ENCODE results near the gene NUSAP1. TPM values are rescaled to one million over a fixed set of nuclear protein-coding genes. Genes with fewer than 3 reads are reported as not detected.
"Not testable (repeated sequence)": the region's sequence is repeated elsewhere in the genome, so short reads cannot be mapped to it uniquely, and the experiment has no call there.

The NUSAP1 gene
- total and polyA plus RNA-seq, 4 experiments from 2014 or later, result 1.8 to 4.4 (median 3.9) TPM

DNA sequence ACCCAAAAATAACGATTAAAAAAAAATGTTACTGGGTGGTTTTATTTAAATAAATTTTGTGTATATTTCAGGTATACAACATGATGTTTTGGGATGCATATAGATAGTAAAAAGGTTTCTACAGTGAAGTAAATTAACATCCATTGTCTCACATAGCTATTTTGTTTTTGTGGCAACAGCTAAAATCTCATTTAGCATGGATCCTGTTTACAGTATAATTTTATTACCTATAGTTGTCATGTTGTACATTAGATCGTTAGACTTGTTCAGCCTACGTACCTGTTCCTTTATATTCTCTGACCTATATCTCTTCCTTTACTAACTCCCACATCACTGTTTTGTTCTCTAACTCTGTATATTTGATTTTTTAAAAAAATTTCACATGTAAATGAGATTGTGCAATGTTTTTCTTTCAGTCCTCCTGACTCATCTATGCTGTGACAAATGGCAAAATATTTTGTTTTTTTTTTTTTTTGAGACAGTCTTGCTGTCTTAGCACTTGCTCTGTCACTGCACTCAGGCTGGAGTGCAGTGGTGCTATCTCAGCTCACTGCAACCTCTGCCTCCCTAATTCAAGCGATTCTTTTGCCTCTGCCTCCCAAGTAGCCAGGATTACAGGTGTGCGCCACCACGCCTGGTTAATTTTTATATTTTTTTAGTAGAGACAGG lies 45.9 kb upstream of the NUSAP1 start:
- ChIA-PET POLR2A (ENCODE audit: partially characterized antibody) (interaction anchor here (2.4 to 3.1 kb wide), 2 partner anchors 46 to 56 kb away, joined by 10 to 12 read pairs; partner anchors contain the start of genes CHP1, EXD1, NUSAP1 and OIP5), CTCF (ENCODE audit: partially characterized antibody) (interaction anchor here (1.6 kb wide), 1 partner anchor 56 kb away, joined by 6 read pairs; the partner anchor contains the start of genes CHP1 and EXD1)
- Mint-ChIP-seq H3K27me3 (no peaks in the 10 kb centered on the region), H3K36me3 (peaks cover 29 to 55% of the 10 kb centered on the region in 2 donors), H3K4me1 (peaks cover 30 to 59% (median 42%) of the 10 kb centered on the region in 4 donors), H3K9me3 (peaks cover 0 to 3% (median 0%) of the 10 kb centered on the region in 8 donors), H3K4me3 (peak overlapping the region in 2 of 8 donors; percentile 57 to 72), H3K27ac (peak overlapping the region in 4 of 7 donors; percentile 20 to 92 (median 54))
- Histone ChIP-seq H3K36me3 (ENCODE audit: insufficient read depth, low read length) (peaks cover 33% of the 10 kb centered on the region), H3K27me3 (ENCODE audit: insufficient read depth, low read length) (no peaks in the 10 kb centered on the region), H3K9me3 (ENCODE audit: control insufficient read depth in 1 of 2, low read length in 2 of 2) (no peaks in the 10 kb centered on the region), H3K4me1 (ENCODE audit: insufficient read depth, low read length) (peaks cover 43% of the 10 kb centered on the region), H3K4me3 (ENCODE audit: low read length in 2 of 2) (no peak overlapping the region), H3K27ac (ENCODE audit: low read depth, low read length) (no peak overlapping the region)
- intact Hi-C loops (cut with micrococcal nuclease), result no loop called here
- DNase-seq, result no peak

GRCh38 chr15:41288464-41288863 lies 44.2 kb upstream of the NUSAP1 start:
- CTCF ChIA-PET (ENCODE audit: partially characterized antibody), result interaction anchor here (1.0 to 1.6 kb wide), 2 partner anchors 44 to 315 kb away, joined by 3 to 4 read pairs; partner anchors contain the start of genes NUSAP1 and OIP5
- peak overlapping the region in 2 of 8 donors; percentile 20 to 46 for H3K4me3 Mint-ChIP-seq
- peaks cover 33% of the 10 kb centered on the region for H3K36me3 ChIP-seq (ENCODE audit: insufficient read depth, low read length)

GRCh38 chr15:41289953-41290352 lies 42.7 kb upstream of the NUSAP1 start:
- Histone ChIP-seq H3K9me3 (ENCODE audit: control insufficient read depth in 1 of 2, low read length in 2 of 2) (no peaks in the 10 kb centered on the region), H3K27me3 (ENCODE audit: insufficient read depth, low read length) (no peaks in the 10 kb centered on the region), H3K4me1 (ENCODE audit: insufficient read depth, low read length) (peaks cover 36% of the 10 kb centered on the region), H3K27ac (ENCODE audit: low read depth, low read length) (no peak overlapping the region), H3K36me3 (ENCODE audit: insufficient read depth, low read length) (peaks cover 33% of the 10 kb centered on the region), H3K4me3 (ENCODE audit: low read length in 2 of 2) (no peak overlapping the region)
- no peaks in the 10 kb centered on the region for H3K27me3 Mint-ChIP-seq
- no peak overlapping the region for H3K4me3 Mint-ChIP-seq
- no peak overlapping the region for H3K27ac Mint-ChIP-seq
- H3K4me1 Mint-ChIP-seq, result peaks cover 24 to 43% (median 30%) of the 10 kb centered on the region in 4 donors
- no peaks in the 10 kb centered on the region for H3K9me3 Mint-ChIP-seq
- intact Hi-C loops (cut with micrococcal nuclease), result no loop called here
- CTCF ChIA-PET (ENCODE audit: partially characterized antibody), result no interaction called here
- H3K36me3 Mint-ChIP-seq, result peaks cover 27 to 58% of the 10 kb centered on the region in 2 donors
- no peak for DNase-seq
- POLR2A ChIA-PET (ENCODE audit: partially characterized antibody), result interaction anchor here (1.0 kb wide), 1 partner anchor 59 kb away, joined by 3 read pairs; the partner anchor contains the start of gene CHP1

More at GRCh38 chr15:41288464-41288863, 44.2 kb upstream of the NUSAP1 start:
- peaks cover 27 to 49% (median 35%) of the 10 kb centered on the region in 4 donors for H3K4me1 Mint-ChIP-seq
- Histone ChIP-seq H3K4me1 (ENCODE audit: insufficient read depth, low read length) (peaks cover 37% of the 10 kb centered on the region), H3K9me3 (ENCODE audit: control insufficient read depth in 1 of 2, low read length in 2 of 2) (no peaks in the 10 kb centered on the region), H3K27ac (ENCODE audit: low read depth, low read length) (no peak overlapping the region), H3K27me3 (ENCODE audit: insufficient read depth, low read length) (no peaks in the 10 kb centered on the region), H3K4me3 (ENCODE audit: low read length in 2 of 2) (no peak overlapping the region)
- H3K9me3 Mint-ChIP-seq, result peaks cover 0 to 3% (median 0%) of the 10 kb centered on the region in 8 donors
- intact Hi-C loops (cut with micrococcal nuclease), result no loop called here
- POLR2A ChIA-PET (ENCODE audit: partially characterized antibody), result interaction anchor here (1.4 kb wide), 1 partner anchor 57 kb away, joined by 3 read pairs; the partner anchor contains the start of gene CHP1
- DNase-seq, result no peak
- peak overlapping the region in 3 of 7 donors; percentile 27 to 48 (median 36) for H3K27ac Mint-ChIP-seq
- H3K36me3 Mint-ChIP-seq, result peaks cover 29 to 59% of the 10 kb centered on the region in 2 donors
- H3K27me3 Mint-ChIP-seq, result no peaks in the 10 kb centered on the region

- Mint-ChIP-seq H3K4me3 (no peak overlapping the region), H3K36me3 (peaks cover 27 to 56% of the 10 kb centered on the region in 2 donors), H3K27me3 (no peaks in the 10 kb centered on the region), H3K27ac (peak overlapping the region in 2 of 7 donors; percentile 4 to 48), H3K9me3 (no peaks in the 10 kb centered on the region), H3K4me1 (peaks cover 16 to 31% (median 24%) of the 10 kb centered on the region in 4 donors)
- Histone ChIP-seq H3K4me1 (ENCODE audit: insufficient read depth, low read length) (peaks cover 24% of the 10 kb centered on the region), H3K9me3 (ENCODE audit: control insufficient read depth in 1 of 2, low read length in 2 of 2) (no peaks in the 10 kb centered on the region), H3K36me3 (ENCODE audit: insufficient read depth, low read length) (peaks cover 24% of the 10 kb centered on the region), H3K4me3 (ENCODE audit: low read length in 2 of 2) (no peak overlapping the region), H3K27me3 (ENCODE audit: insufficient read depth, low read length) (no peaks in the 10 kb centered on the region), H3K27ac (ENCODE audit: low read depth, low read length) (no peak overlapping the region)
- ChIA-PET CTCF (ENCODE audit: partially characterized antibody) (no interaction called here), POLR2A (ENCODE audit: partially characterized antibody) (no interaction called here)
- intact Hi-C loops (cut with micrococcal nuclease), result no loop called here
- no peak for DNase-seq
These were observed 41.5 kb upstream of the NUSAP1 start for GRCh38 chr15:41291065-41291631.

DNA sequence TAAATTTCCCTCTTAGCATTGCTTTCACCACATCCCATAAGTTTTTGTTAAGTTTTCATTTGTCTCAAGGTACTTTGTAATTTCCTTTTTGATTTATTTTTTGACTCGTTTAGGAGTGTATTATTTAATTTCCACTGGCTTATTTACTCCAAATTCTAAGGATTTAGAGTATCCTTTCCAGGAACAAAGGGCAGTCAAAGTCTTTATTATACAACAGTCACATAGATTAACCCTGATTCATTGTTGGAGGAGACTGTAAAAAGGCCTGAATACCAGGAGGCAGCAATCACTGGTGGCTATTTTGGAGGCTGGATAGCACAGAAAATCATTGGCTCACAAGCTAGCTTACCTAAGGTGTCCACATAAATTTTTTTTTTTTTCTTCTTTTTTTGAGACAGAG lies 40.2 kb upstream of the NUSAP1 start:
- peaks cover 19 to 45% of the 10 kb centered on the region in 2 donors for H3K36me3 Mint-ChIP-seq
- H3K4me1 Mint-ChIP-seq, result peaks cover 14 to 22% (median 18%) of the 10 kb centered on the region in 4 donors
- H3K27ac Mint-ChIP-seq, result peak overlapping the region in 1 of 7 donors; percentile 32
- peaks cover 10% of the 10 kb centered on the region for H3K4me1 ChIP-seq (ENCODE audit: insufficient read depth, low read length)
- H3K27me3 Mint-ChIP-seq, result no peaks in the 10 kb centered on the region
- H3K4me3 Mint-ChIP-seq, result no peak overlapping the region
- no peaks in the 10 kb centered on the region for H3K9me3 Mint-ChIP-seq
- no peak for DNase-seq
- POLR2A ChIA-PET (ENCODE audit: partially characterized antibody), result no interaction called here
- CTCF ChIA-PET (ENCODE audit: partially characterized antibody), result no interaction called here
- H3K27ac ChIP-seq (ENCODE audit: low read depth, low read length), result no peak overlapping the region
- no peaks in the 10 kb centered on the region for H3K9me3 ChIP-seq (ENCODE audit: control insufficient read depth in 1 of 2, low read length in 2 of 2)
- intact Hi-C loops (cut with micrococcal nuclease), result no loop called here
- H3K36me3 ChIP-seq (ENCODE audit: insufficient read depth, low read length), result peaks cover 10% of the 10 kb centered on the region
- no peaks in the 10 kb centered on the region for H3K27me3 ChIP-seq (ENCODE audit: insufficient read depth, low read length)
- H3K4me3 ChIP-seq (ENCODE audit: low read length in 2 of 2), result no peak overlapping the region

- POLR2A ChIA-PET (ENCODE audit: partially characterized antibody); H3K27ac ChIP-seq (ENCODE audit: low read depth, low read length); H3K4me3 ChIP-seq (ENCODE audit: low read length in 2 of 2); H3K36me3 ChIP-seq (ENCODE audit: insufficient read depth, low read length); H3K27me3 ChIP-seq (ENCODE audit: insufficient read depth, low read length); H3K9me3 ChIP-seq (ENCODE audit: control insufficient read depth in 1 of 2, low read length in 2 of 2); H3K4me3 Mint-ChIP-seq; CTCF ChIA-PET (ENCODE audit: partially characterized antibody); DNase-seq; intact Hi-C loops (cut with micrococcal nuclease); H3K27me3 Mint-ChIP-seq; H3K4me1 ChIP-seq (ENCODE audit: insufficient read depth, low read length); H3K9me3 Mint-ChIP-seq: not testable (repeated sequence)
- Mint-ChIP-seq H3K36me3 (peaks cover 12 to 19% of the 10 kb centered on the region in 2 donors), H3K27ac (peak overlapping the region in 1 of 7 donors; percentile 64), H3K4me1 (peaks cover 6 to 11% (median 8%) of the 10 kb centered on the region in 4 donors)
These were observed 31.5 kb upstream of the NUSAP1 start for GRCh38 chr15:41301139-41301538.

- Mint-ChIP-seq H3K36me3 (peaks cover 12 to 19% of the 10 kb centered on the region in 2 donors), H3K27me3 (no peaks in the 10 kb centered on the region), H3K4me1 (peaks cover 6 to 11% (median 8%) of the 10 kb centered on the region in 4 donors), H3K9me3 (no peaks in the 10 kb centered on the region), H3K27ac (no peak overlapping the region), H3K4me3 (no peak overlapping the region)
- H3K27me3 ChIP-seq (ENCODE audit: insufficient read depth, low read length), result no peaks in the 10 kb centered on the region
- ChIA-PET CTCF (ENCODE audit: partially characterized antibody) (no interaction called here), POLR2A (ENCODE audit: partially characterized antibody) (no interaction called here)
- H3K36me3 ChIP-seq (ENCODE audit: insufficient read depth, low read length), result peaks cover 7% of the 10 kb centered on the region
- no peak overlapping the region for H3K27ac ChIP-seq (ENCODE audit: low read depth, low read length)
- no peak for DNase-seq
- intact Hi-C loops (cut with micrococcal nuclease), result no loop called here
- H3K9me3 ChIP-seq (ENCODE audit: control insufficient read depth in 1 of 2, low read length in 2 of 2), result no peaks in the 10 kb centered on the region
- no peaks in the 10 kb centered on the region for H3K4me1 ChIP-seq (ENCODE audit: insufficient read depth, low read length)
- no peak overlapping the region for H3K4me3 ChIP-seq (ENCODE audit: low read length in 2 of 2)
These were observed 31.1 kb upstream of the NUSAP1 start for GRCh38 chr15:41301587-41301986.

Data from CD4-positive, alpha-beta memory T cell (primary cell).